ENCODE results near the gene ATAD2B. TPM values are rescaled to one million over a fixed set of nuclear protein-coding genes. Genes with fewer than 3 reads are reported as not detected.

The ATAD2B gene
- total RNA-seq, 4 donors from 2014 or later: 7.3 to 18.1 (median 7.7) TPM

- Histone ChIP-seq H3K27ac (no peak overlapping the region), H3K9me3 (no peaks in the 10 kb centered on the region), H3K4me3 (no peak overlapping the region), H3K36me3 (peaks cover 0 to 37% of the 10 kb centered on the region in 2 donors), H3K27me3 (no peaks in the 10 kb centered on the region), H3K4me1 (no peaks in the 10 kb centered on the region)
- ATAC-seq: no peak
- TF ChIP-seq POLR2A (IDR thresholded peaks at IDR 0.05) (no peak), CTCF (IDR thresholded peaks at IDR 0.05 in 4 of 5, conservative IDR thresholded peaks at IDR 0.05 in 1 of 5) (no peak)
- intact Hi-C loops (cut with DNase I; ENCODE audit: low total_unique reads): no loop called here
- no peak for DNase-seq
- in situ Hi-C loops (cut with MboI; ENCODE audit: low sequenced_read_pairs in 4 of 4): no loop called here
These were observed 150.9 kb downstream of the ATAD2B start for GRCh38 chr2:23776021-23776420.

- Histone ChIP-seq H3K9me3 (no peaks in the 10 kb centered on the region), H3K27ac (no peak overlapping the region), H3K4me3 (no peak overlapping the region), H3K36me3 (peaks cover 0 to 40% of the 10 kb centered on the region in 2 donors), H3K27me3 (no peaks in the 10 kb centered on the region), H3K4me1 (no peaks in the 10 kb centered on the region)
- no peak for ATAC-seq
- in situ Hi-C loops (cut with MboI; ENCODE audit: low sequenced_read_pairs in 4 of 4) (loop anchor here in 1 of 4 donors (25.0 kb wide), 1 partner anchor 385 kb away; the partner anchor contains the start of gene KLHL29), intact Hi-C loops (cut with DNase I; ENCODE audit: low total_unique reads) (no loop called here)
- no peak for TF ChIP-seq CTCF (IDR thresholded peaks at IDR 0.05 in 4 of 5, conservative IDR thresholded peaks at IDR 0.05 in 1 of 5)
- no peak for TF ChIP-seq POLR2A (IDR thresholded peaks at IDR 0.05)
- DNase-seq: no peak
These were observed 154.2 kb downstream of the ATAD2B start for GRCh38 chr2:23772684-23773083.

GRCh38 chr2:23772056-23772455, 154.9 kb downstream of the ATAD2B start:
- no peak overlapping the region for H3K4me3 ChIP-seq
- no peaks in the 10 kb centered on the region for H3K4me1 ChIP-seq
- intact Hi-C loops (cut with DNase I; ENCODE audit: low total_unique reads) (no loop called here), in situ Hi-C loops (cut with MboI; ENCODE audit: low sequenced_read_pairs in 4 of 4) (loop anchor here in 1 of 4 donors (25.0 kb wide), 1 partner anchor 385 kb away; the partner anchor contains the start of gene KLHL29)
- ATAC-seq: no peak
- DNase-seq: no peak
- no peaks in the 10 kb centered on the region for H3K9me3 ChIP-seq
- H3K27ac ChIP-seq: no peak overlapping the region
- no peak for TF ChIP-seq CTCF (IDR thresholded peaks at IDR 0.05 in 4 of 5, conservative IDR thresholded peaks at IDR 0.05 in 1 of 5)
- peaks cover 0 to 40% of the 10 kb centered on the region in 2 donors for H3K36me3 ChIP-seq
- H3K27me3 ChIP-seq: no peaks in the 10 kb centered on the region

- intact Hi-C loops (cut with DNase I; ENCODE audit: low total_unique reads): no loop called here
These were observed 157.6 kb downstream of the ATAD2B start for GRCh38 chr2:23769364-23769763.

More at GRCh38 chr2:23769364-23769763, 157.6 kb downstream of the ATAD2B start:
- H3K4me3 ChIP-seq: no peak overlapping the region
- no peak for ATAC-seq
- no peaks in the 10 kb centered on the region for H3K27me3 ChIP-seq
- DNase-seq: no peak
- H3K9me3 ChIP-seq: no peaks in the 10 kb centered on the region
- TF ChIP-seq CTCF (IDR thresholded peaks at IDR 0.05 in 4 of 5, conservative IDR thresholded peaks at IDR 0.05 in 1 of 5) (no peak), POLR2A (IDR thresholded peaks at IDR 0.05) (no peak)
- peaks cover 0 to 43% of the 10 kb centered on the region in 2 donors for H3K36me3 ChIP-seq
- H3K4me1 ChIP-seq: no peaks in the 10 kb centered on the region
- in situ Hi-C loops (cut with MboI; ENCODE audit: low sequenced_read_pairs in 4 of 4): loop anchor here in 1 of 4 donors (25.0 kb wide), 1 partner anchor 382 kb away; the partner anchor contains the start of gene KLHL29
- no peak overlapping the region for H3K27ac ChIP-seq

All from gastrocnemius medialis (tissue), 4 donors.